Glutamatergic neuron (in vitro differentiated cells): ENCODE results near the gene THSD4. TPM values are rescaled to one million over a fixed set of nuclear protein-coding genes. Genes with fewer than 3 reads are reported as not detected.

Experiments
- DNase-seq: peaks from one replicate; pipeline ENCODE4 v3.0.0; 2022
- H3K27ac Mint-ChIP-seq: one replicate; pipeline ENCODE4 v1.8.0; 2020; ENCODE audit warnings: mild to moderate bottlenecking, mixed read lengths, inconsistent platforms; ENCODE audit not compliant: unreplicated experiment
- H3K27me3 Mint-ChIP-seq: one replicate; pipeline ENCODE4 v1.8.0; 2020; ENCODE audit warnings: mild to moderate bottlenecking, moderate library complexity, mixed read lengths, inconsistent platforms; ENCODE audit not compliant: unreplicated experiment
- H3K36me3 Mint-ChIP-seq: one replicate; pipeline ENCODE4 v1.8.0; 2020; ENCODE audit warnings: mild to moderate bottlenecking, mixed read lengths, inconsistent platforms; ENCODE audit not compliant: unreplicated experiment
- H3K4me1 Mint-ChIP-seq: one replicate; pipeline ENCODE4 v1.8.0; 2020; ENCODE audit warnings: mild to moderate bottlenecking, low read depth, mixed read lengths, inconsistent platforms; ENCODE audit not compliant: unreplicated experiment
- H3K4me3 Mint-ChIP-seq: one replicate; pipeline ENCODE4 v1.8.0; 2020; ENCODE audit warnings: mild to moderate bottlenecking, mixed read lengths, inconsistent platforms; ENCODE audit not compliant: unreplicated experiment
- H3K9me3 Mint-ChIP-seq: one replicate; pipeline ENCODE4 v1.8.0; 2020; ENCODE audit warnings: mild to moderate bottlenecking, moderate library complexity, mixed read lengths, inconsistent platforms; ENCODE audit not compliant: unreplicated experiment
- total RNA-seq: library from RNA; stranded (reverse); fragmentation: NEBNext Ultra II Directional; extraction: Animal tissue kit (Norgen Biotek cat#: 25700); gene quantifications from one replicate; pipeline ENCODE4 v1.2.1, GENCODE V29; 2021; ENCODE audit not compliant: unreplicated experiment
- TF ChIP-seq, protein P1 (sequence below): fragments of 200-600 bp; sonication (generic); IDR thresholded peaks from one replicate; pipeline ENCODE4 v1.5.0; 2021; ENCODE audit not compliant: partially characterized antibody, unreplicated experiment

Gene THSD4
- total RNA-seq, 1 donor from 2014 or later: 12.3 TPM

DNA sequence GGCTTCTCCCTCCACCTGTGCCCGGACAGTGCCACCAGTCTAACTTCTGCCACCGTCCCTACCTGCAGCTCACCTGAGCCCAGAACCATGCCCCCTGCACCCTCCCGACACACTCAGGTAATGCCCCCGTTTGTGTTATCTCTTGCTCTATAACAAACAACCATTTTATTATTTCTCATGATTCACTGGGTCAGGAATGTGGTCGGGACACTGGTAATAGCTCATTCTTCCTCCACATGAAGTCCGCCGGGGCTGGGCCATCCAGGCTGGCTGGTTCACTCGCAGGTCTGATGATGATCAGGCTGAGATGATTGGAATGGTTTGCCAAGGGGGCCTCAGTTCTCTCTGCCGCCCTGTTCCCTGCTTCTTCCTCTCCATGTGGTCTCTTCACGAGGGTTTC lies 674.8 kb downstream of the THSD4 start:
- no peaks in the 10 kb centered on the region for H3K4me1 Mint-ChIP-seq
- DNase-seq: no peak
- no peaks in the 10 kb centered on the region for H3K36me3 Mint-ChIP-seq
- no peaks in the 10 kb centered on the region for H3K9me3 Mint-ChIP-seq
- no peak overlapping the region for H3K4me3 Mint-ChIP-seq
- no peak overlapping the region for H3K27ac Mint-ChIP-seq
- TF ChIP-seq, protein P1, sequence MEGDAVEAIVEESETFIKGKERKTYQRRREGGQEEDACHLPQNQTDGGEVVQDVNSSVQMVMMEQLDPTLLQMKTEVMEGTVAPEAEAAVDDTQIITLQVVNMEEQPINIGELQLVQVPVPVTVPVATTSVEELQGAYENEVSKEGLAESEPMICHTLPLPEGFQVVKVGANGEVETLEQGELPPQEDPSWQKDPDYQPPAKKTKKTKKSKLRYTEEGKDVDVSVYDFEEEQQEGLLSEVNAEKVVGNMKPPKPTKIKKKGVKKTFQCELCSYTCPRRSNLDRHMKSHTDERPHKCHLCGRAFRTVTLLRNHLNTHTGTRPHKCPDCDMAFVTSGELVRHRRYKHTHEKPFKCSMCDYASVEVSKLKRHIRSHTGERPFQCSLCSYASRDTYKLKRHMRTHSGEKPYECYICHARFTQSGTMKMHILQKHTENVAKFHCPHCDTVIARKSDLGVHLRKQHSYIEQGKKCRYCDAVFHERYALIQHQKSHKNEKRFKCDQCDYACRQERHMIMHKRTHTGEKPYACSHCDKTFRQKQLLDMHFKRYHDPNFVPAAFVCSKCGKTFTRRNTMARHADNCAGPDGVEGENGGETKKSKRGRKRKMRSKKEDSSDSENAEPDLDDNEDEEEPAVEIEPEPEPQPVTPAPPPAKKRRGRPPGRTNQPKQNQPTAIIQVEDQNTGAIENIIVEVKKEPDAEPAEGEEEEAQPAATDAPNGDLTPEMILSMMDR: no peak
- peaks cover 3% of the 10 kb centered on the region for H3K27me3 Mint-ChIP-seq

GRCh38 chr15:71791975-71792374 lies 676.7 kb downstream of the THSD4 start:
- TF ChIP-seq, protein P1: no peak
- Mint-ChIP-seq H3K4me3 (no peak overlapping the region), H3K27me3 (peaks cover 3% of the 10 kb centered on the region), H3K36me3 (no peaks in the 10 kb centered on the region), H3K4me1 (no peaks in the 10 kb centered on the region), H3K27ac (no peak overlapping the region), H3K9me3 (no peaks in the 10 kb centered on the region)
- no peak for DNase-seq

- Mint-ChIP-seq H3K36me3 (no peaks in the 10 kb centered on the region), H3K4me1 (no peaks in the 10 kb centered on the region), H3K27me3 (peaks cover 3% of the 10 kb centered on the region), H3K4me3 (no peak overlapping the region), H3K9me3 (no peaks in the 10 kb centered on the region), H3K27ac (no peak overlapping the region)
- TF ChIP-seq, protein P1: no peak
- DNase-seq: no peak
These were observed 677.2 kb downstream of the THSD4 start for GRCh38 chr15:71792521-71792920.

- Mint-ChIP-seq H3K4me1 (peaks cover 6% of the 10 kb centered on the region), H3K36me3 (peaks cover 4% of the 10 kb centered on the region), H3K27ac (no peak overlapping the region), H3K4me3 (no peak overlapping the region), H3K9me3 (peaks cover 3% of the 10 kb centered on the region), H3K27me3 (peaks cover 2% of the 10 kb centered on the region)
- no peak for DNase-seq
- TF ChIP-seq, protein P1: no peak
These were observed 683.4 kb downstream of the THSD4 start for GRCh38 chr15:71798641-71799040.

- Mint-ChIP-seq H3K27ac (no peak overlapping the region), H3K36me3 (peaks cover 4% of the 10 kb centered on the region), H3K9me3 (peaks cover 3% of the 10 kb centered on the region), H3K27me3 (peaks cover 2% of the 10 kb centered on the region), H3K4me3 (no peak overlapping the region), H3K4me1 (peaks cover 11% of the 10 kb centered on the region)
- TF ChIP-seq, protein P1: no peak
- DNase-seq: no peak
These were observed 684.9 kb downstream of the THSD4 start for GRCh38 chr15:71800190-71800589.
